ENCODE results near the gene CARTPT. TPM values are rescaled to one million over a fixed set of nuclear protein-coding genes. Genes with fewer than 3 reads are reported as not detected.

Gene CARTPT
- total RNA-seq, 4 donors from 2014 or later = not detected

GRCh38 chr5:71681296-71681695, 37.8 kb upstream of the CARTPT start:
- Histone ChIP-seq H3K27me3 (peaks cover 0 to 3% (median 0%) of the 10 kb centered on the region in 3 donors), H3K36me3 (no peaks in the 10 kb centered on the region), H3K27ac (no peak overlapping the region), H3K4me3 (no peak overlapping the region), H3K4me1 (no peaks in the 10 kb centered on the region), H3K9me3 (no peaks in the 10 kb centered on the region)
- DNase-seq (no peak), ATAC-seq (no peak)
- in situ Hi-C loops (cut with MboI; ENCODE audit: low sequenced_read_pairs in 4 of 4) (no loop called here), intact Hi-C loops (cut with DNase I; ENCODE audit: low total_unique reads) (no loop called here)
- TF ChIP-seq POLR2A (IDR thresholded peaks at IDR 0.05) (no peak), CTCF (IDR thresholded peaks at IDR 0.05 in 4 of 5, conservative IDR thresholded peaks at IDR 0.05 in 1 of 5) (no peak)

- ATAC-seq (no peak), DNase-seq (no peak)
- TF ChIP-seq CTCF (IDR thresholded peaks at IDR 0.05 in 4 of 5, conservative IDR thresholded peaks at IDR 0.05 in 1 of 5) (no peak), POLR2A (IDR thresholded peaks at IDR 0.05) (no peak)
- in situ Hi-C loops (cut with MboI; ENCODE audit: low sequenced_read_pairs in 4 of 4) = no loop called here
- H3K4me3 ChIP-seq = no peak overlapping the region
- intact Hi-C loops (cut with DNase I; ENCODE audit: low total_unique reads) = no loop called here
- no peaks in the 10 kb centered on the region for H3K36me3 ChIP-seq
- H3K9me3 ChIP-seq = no peaks in the 10 kb centered on the region
- no peak overlapping the region for H3K27ac ChIP-seq
- peaks cover 0 to 3% (median 0%) of the 10 kb centered on the region in 3 donors for H3K27me3 ChIP-seq
- no peaks in the 10 kb centered on the region for H3K4me1 ChIP-seq
Measured at GRCh38 chr5:71684309-71684708, 34.8 kb upstream of the CARTPT start.

GRCh38 chr5:71693828-71694427, 25.1 kb upstream of the CARTPT start:
- TF ChIP-seq POLR2A (IDR thresholded peaks at IDR 0.05) (no peak), CTCF (IDR thresholded peaks at IDR 0.05 in 4 of 5, conservative IDR thresholded peaks at IDR 0.05 in 1 of 5) (no peak)
- no peaks in the 10 kb centered on the region for H3K27me3 ChIP-seq
- no peaks in the 10 kb centered on the region for H3K36me3 ChIP-seq
- ATAC-seq (no peak), DNase-seq (no peak)
- no peaks in the 10 kb centered on the region for H3K9me3 ChIP-seq
- in situ Hi-C loops (cut with MboI; ENCODE audit: low sequenced_read_pairs in 4 of 4) (no loop called here), intact Hi-C loops (cut with DNase I; ENCODE audit: low total_unique reads) (no loop called here)
- no peak overlapping the region for H3K27ac ChIP-seq
- no peak overlapping the region for H3K4me3 ChIP-seq
- no peaks in the 10 kb centered on the region for H3K4me1 ChIP-seq

GRCh38 chr5:71695071-71695470, 24.0 kb upstream of the CARTPT start:
- intact Hi-C loops (cut with DNase I; ENCODE audit: low total_unique reads) = no loop called here
- Histone ChIP-seq H3K9me3 (no peaks in the 10 kb centered on the region), H3K36me3 (no peaks in the 10 kb centered on the region), H3K4me3 (no peak overlapping the region), H3K27me3 (no peaks in the 10 kb centered on the region), H3K27ac (no peak overlapping the region), H3K4me1 (no peaks in the 10 kb centered on the region)
- DNase-seq = no peak
- TF ChIP-seq POLR2A (IDR thresholded peaks at IDR 0.05) (no peak), CTCF (IDR thresholded peaks at IDR 0.05 in 4 of 5, conservative IDR thresholded peaks at IDR 0.05 in 1 of 5) (no peak)
- in situ Hi-C loops (cut with MboI; ENCODE audit: low sequenced_read_pairs in 4 of 4) = no loop called here
- ATAC-seq = no peak

- in situ Hi-C loops (cut with MboI; ENCODE audit: low sequenced_read_pairs in 4 of 4) (no loop called here), intact Hi-C loops (cut with DNase I; ENCODE audit: low total_unique reads) (no loop called here)
- no peak for DNase-seq
Measured at GRCh38 chr5:71695595-71695994, 23.5 kb upstream of the CARTPT start.

More at GRCh38 chr5:71695595-71695994, 23.5 kb upstream of the CARTPT start:
- H3K27ac ChIP-seq = no peak overlapping the region
- H3K36me3 ChIP-seq = no peaks in the 10 kb centered on the region
- H3K4me3 ChIP-seq = no peak overlapping the region
- ATAC-seq = no peak
- no peaks in the 10 kb centered on the region for H3K27me3 ChIP-seq
- no peak for TF ChIP-seq POLR2A (IDR thresholded peaks at IDR 0.05)
- no peak for TF ChIP-seq CTCF (IDR thresholded peaks at IDR 0.05 in 4 of 5, conservative IDR thresholded peaks at IDR 0.05 in 1 of 5)
- no peaks in the 10 kb centered on the region for H3K9me3 ChIP-seq
- no peaks in the 10 kb centered on the region for H3K4me1 ChIP-seq
